H1 (cell line): ENCODE results near the gene FAT2. TPM values are rescaled to one million over a fixed set of nuclear protein-coding genes. Genes with fewer than 3 reads are reported as not detected.

Source experiments
- CTCF ChIA-PET: fragments of 300-600 bp; sonication (Branson Sonifier 250); formaldehyde crosslinking; loops from one replicate; lab custom pipeline; 2021; ENCODE audit not compliant: partially characterized antibody; lab: Charles Lee
- POLR2A ChIA-PET: fragments of 300-600 bp; sonication (Branson Sonifier 250); formaldehyde crosslinking; loops from one replicate; lab custom pipeline; 2021; ENCODE audit warnings: inconsistent platforms; ENCODE audit not compliant: partially characterized antibody; lab: Charles Lee
- DNase-seq, 2 experiments: peaks; one replicate each; pipeline versions ENCODE4 v3.0.0 to v3.0.0-alpha.2; 2010 to 2022; ENCODE audit warnings: low spot score in 2 of 2, low read depth in 1 of 2, mixed read lengths in 1 of 2
- FAIRE-seq: peaks from 2 replicates; lab custom pipeline; 2011; peaks lifted over from hg19 to GRCh38; lab: Jason Lieb, UNC
- H2AFZ ChIP-seq: 2 replicates; pipeline ENCODE4 v1.8.1; 2012; ENCODE audit warnings: low read length, inconsistent platforms
- H2AK5ac ChIP-seq: 2 replicates; pipeline ENCODE4 v1.6.1; 2013; ENCODE audit warnings: low read depth, low read length
- H2BK120ac ChIP-seq: replicated peaks from 2 replicates; pipeline ENCODE3; 2013; ENCODE audit warnings: low read depth, low read length, inconsistent platforms
- H2BK12ac ChIP-seq: 2 replicates; pipeline ENCODE4 v1.6.1; 2013; ENCODE audit warnings: low read depth, low read length
- H2BK15ac ChIP-seq: 2 replicates; pipeline ENCODE4 v1.6.1; 2013; ENCODE audit warnings: low read length
- H2BK20ac ChIP-seq: 2 replicates; pipeline ENCODE4 v1.6.1; 2013; ENCODE audit warnings: low read length
- H2BK5ac ChIP-seq: 2 replicates; pipeline ENCODE4 v1.6.1; 2013; ENCODE audit warnings: low read depth, low read length
- H3K14ac ChIP-seq: 2 replicates; pipeline ENCODE4 v1.6.1; 2013; ENCODE audit warnings: inconsistent platforms; ENCODE audit not compliant: insufficient read length
- H3K18ac ChIP-seq: 2 replicates; pipeline ENCODE4 v1.6.1; 2013; ENCODE audit warnings: low read length; ENCODE audit errors: extremely low read depth
- H3K23ac ChIP-seq: 2 replicates; pipeline ENCODE4 v1.6.1; 2013; ENCODE audit warnings: inconsistent platforms; ENCODE audit not compliant: insufficient read length
- H3K23me2 ChIP-seq: 2 replicates; pipeline ENCODE4 v1.6.1; 2013; ENCODE audit warnings: low read depth, low read length
- H3K27ac ChIP-seq: 2 replicates; pipeline ENCODE4 v1.6.1; 2011; ENCODE audit warnings: low read depth, low read length, inconsistent platforms
- H3K27me3 ChIP-seq, 4 experiments: replicated peaks in 1 of 4; 1 replicate in 1 of 4; 2 replicates in 3 of 4; pipeline versions ENCODE4 v1.6.1 to v1.8.1; 2011 to 2013; ENCODE audit warnings: low read length in 3 of 4, mild to moderate bottlenecking in 3 of 4, inconsistent platforms in 2 of 4, mixed read lengths in 2 of 4, moderate library complexity in 1 of 4; ENCODE audit not compliant: control insufficient read depth in 3 of 4, insufficient read depth in 3 of 4; ENCODE audit errors: extremely low read depth in 1 of 4
- H3K36me3 ChIP-seq, 4 experiments: 2 replicates each; pipeline versions ENCODE4 v1.6.1 to v1.8.1; 2011 to 2013; ENCODE audit warnings: mild to moderate bottlenecking in 4 of 4, low read length in 3 of 4, moderate library complexity in 2 of 4, control low read depth in 1 of 4, inconsistent platforms in 1 of 4; ENCODE audit not compliant: insufficient read depth in 4 of 4, control insufficient read depth in 2 of 4
- H3K4ac ChIP-seq: replicated peaks from 2 replicates; pipeline ENCODE3; 2013; ENCODE audit warnings: low read length, low read depth, mixed read lengths, inconsistent platforms; ENCODE audit not compliant: insufficient read length
- H3K4me1 ChIP-seq, 4 experiments: replicated peaks in 1 of 4; 1 replicate in 1 of 4; 2 replicates in 3 of 4; pipeline versions ENCODE4 v1.6.1 to v1.8.1; 2011 to 2013; ENCODE audit warnings: low read length in 3 of 4, inconsistent platforms in 2 of 4, mixed read lengths in 1 of 4; ENCODE audit not compliant: insufficient read depth in 4 of 4, control insufficient read depth in 3 of 4
- H3K4me2 ChIP-seq, 2 experiments: 2 replicates each; pipeline versions ENCODE4 v1.6.1 to v1.8.1; 2011 to 2013; ENCODE audit warnings: low read depth in 2 of 2, low read length in 2 of 2, control low read depth in 1 of 2, inconsistent platforms in 1 of 2, mild to moderate bottlenecking in 1 of 2; ENCODE audit not compliant: insufficient read depth in 1 of 2
- H3K4me3 ChIP-seq, 4 experiments: fragments of 200-600, 300-600 bp in 1 of 4; sonication (generic), shearing (Covaris generic), sonication (Bioruptor Twin) in 1 of 4; 2 replicates each; pipeline versions ENCODE4 v1.5.1 to v1.8.1; 2011 to 2016; ENCODE audit warnings: low read length in 4 of 4, low read depth in 3 of 4, control low read depth in 2 of 4, inconsistent platforms in 2 of 4, mild to moderate bottlenecking in 2 of 4, mixed read lengths in 1 of 4, moderate library complexity in 1 of 4; ENCODE audit not compliant: insufficient read depth in 2 of 4; ENCODE audit errors: extremely low read depth in 1 of 4
- H3K56ac ChIP-seq: replicated peaks from 2 replicates; pipeline ENCODE3; 2013; ENCODE audit warnings: low read depth, mild to moderate bottlenecking, mixed read lengths, low read length, inconsistent platforms; ENCODE audit not compliant: insufficient read length
- H3K79me1 ChIP-seq: 2 replicates; pipeline ENCODE4 v1.6.1; 2013; ENCODE audit warnings: low read depth, low read length, control low read depth
- H3K79me2 ChIP-seq, 2 experiments: 2 replicates each; pipeline versions ENCODE4 v1.6.1 to v1.8.1; 2012 to 2013; ENCODE audit warnings: low read length in 2 of 2, mild to moderate bottlenecking in 2 of 2, inconsistent platforms in 1 of 2; ENCODE audit not compliant: insufficient read depth in 2 of 2, control insufficient read depth in 1 of 2
- H3K9ac ChIP-seq, 4 experiments: replicated peaks in 1 of 4; 1 replicate in 1 of 4; 2 replicates in 3 of 4; pipeline versions ENCODE4 v1.6.1 to v1.8.1; 2011 to 2013; ENCODE audit warnings: low read depth in 3 of 4, low read length in 3 of 4, control low read depth in 2 of 4, mild to moderate bottlenecking in 2 of 4, moderate library complexity in 2 of 4, inconsistent platforms in 1 of 4; ENCODE audit errors: extremely low read depth in 1 of 4
- H3K9me3 ChIP-seq, 2 experiments: 2 replicates each; pipeline versions ENCODE4 v1.6.1 to v1.8.1; 2012 to 2013; ENCODE audit warnings: mild to moderate bottlenecking in 2 of 2, moderate library complexity in 2 of 2, control low read depth in 1 of 2, inconsistent platforms in 1 of 2, low read depth in 1 of 2, low read length in 1 of 2, mixed read lengths in 1 of 2; ENCODE audit not compliant: insufficient read depth in 2 of 2
- H4K20me1 ChIP-seq, 2 experiments: replicated peaks in 1 of 2; 2 replicates each; pipeline versions ENCODE3 to v1.8.1; 2011 to 2013; ENCODE audit warnings: inconsistent platforms in 2 of 2, low read length in 2 of 2, mild to moderate bottlenecking in 1 of 2; ENCODE audit not compliant: insufficient read depth in 2 of 2, control insufficient read depth in 1 of 2
- H4K5ac ChIP-seq: 2 replicates; pipeline ENCODE4 v1.6.1; 2013; ENCODE audit warnings: low read length, low read depth, mixed read lengths, inconsistent platforms; ENCODE audit not compliant: insufficient read length
- H4K8ac ChIP-seq: 2 replicates; pipeline ENCODE4 v1.8.0; 2013; ENCODE audit warnings: mild to moderate bottlenecking, moderate library complexity, low read length, inconsistent platforms; ENCODE audit not compliant: insufficient read depth; ENCODE audit errors: extremely low read depth
- H4K91ac ChIP-seq: replicated peaks from 2 replicates; pipeline ENCODE3; 2013; ENCODE audit warnings: low read length, mixed read lengths, inconsistent platforms; ENCODE audit not compliant: insufficient read length
- BACH1 ChIP-seq: IDR thresholded peaks from 2 replicates; pipeline ENCODE4 v1.6.1; 2012; ENCODE audit warnings: low read length, improper control_type of control experiment
- CEBPB ChIP-seq: IDR thresholded peaks from 2 replicates; pipeline ENCODE4 v1.6.1; 2012; ENCODE audit warnings: low read depth, low read length
- CHD2 ChIP-seq: IDR thresholded peaks from 2 replicates; pipeline ENCODE4 v1.6.1; 2012; ENCODE audit warnings: low read length, improper control_type of control experiment
- CTBP2 ChIP-seq: IDR thresholded peaks from 2 replicates; pipeline ENCODE4 v1.7.0; 2011; ENCODE audit warnings: borderline replicate concordance, mild to moderate bottlenecking, moderate library complexity, mixed read lengths, low read length; ENCODE audit not compliant: insufficient read depth, insufficient read length
- EGR1 ChIP-seq: IDR thresholded peaks from 2 replicates; pipeline ENCODE4 v1.6.1; 2011; ENCODE audit warnings: low read depth, low read length, borderline replicate concordance
- PHF8 ChIP-seq: fragments of 200-600 bp; sonication (generic); conservative IDR thresholded peaks from 2 replicates; pipeline ENCODE4 v1.7.1; 2012; ENCODE audit warnings: low read depth, mild to moderate bottlenecking, inconsistent platforms, low read length, moderate library complexity
- RAD21 ChIP-seq, 2 experiments: IDR thresholded peaks in 1 of 2; conservative IDR thresholded peaks in 1 of 2; 2 replicates each; pipeline ENCODE4 v1.6.1; 2011; ENCODE audit warnings: low read depth in 2 of 2, low read length in 2 of 2, improper control_type of control experiment in 1 of 2, inconsistent platforms in 1 of 2, mild to moderate bottlenecking in 1 of 2, moderate library complexity in 1 of 2
- SAP30 ChIP-seq: fragments of 300-600 bp; sonication (generic); IDR thresholded peaks from 2 replicates; pipeline ENCODE4 v1.7.1; 2012; ENCODE audit warnings: low read length, moderate library complexity, mild to moderate bottlenecking, inconsistent platforms; ENCODE audit not compliant: insufficient read depth, insufficient replicate concordance
- SP1 ChIP-seq: IDR thresholded peaks from 2 replicates; pipeline ENCODE4 v1.6.1; 2011; ENCODE audit warnings: low read depth, low read length
- SUZ12 ChIP-seq: fragments of 200-600 bp; sonication (generic); IDR thresholded peaks from 2 replicates; pipeline ENCODE4 v1.6.1; 2012; ENCODE audit warnings: mild to moderate bottlenecking, inconsistent platforms, low read length, moderate library complexity, mixed read lengths
- TCF12 ChIP-seq: IDR thresholded peaks from 2 replicates; pipeline ENCODE4 v1.6.1; 2011; ENCODE audit warnings: low read depth, mild to moderate bottlenecking, low read length
- YY1 ChIP-seq: IDR thresholded peaks from 2 replicates; pipeline ENCODE4 v1.6.1; 2011; ENCODE audit warnings: low read depth, mild to moderate bottlenecking, low read length
- ZNF274 ChIP-seq: IDR thresholded peaks from 2 replicates; pipeline ENCODE4 v1.7.0; 2012; ENCODE audit warnings: low read length, borderline replicate concordance; ENCODE audit errors: extremely low read depth
- WGBS, 2 experiments: shearing (Covaris generic) in 1 of 2; methylation state at CpG; one replicate each; pipeline versions ENCODE4 v1.1.6 to v1.1.7; 2013 to 2015; ENCODE audit warnings: low lambda C conversion rate in 2 of 2, mixed read lengths in 2 of 2, inconsistent platforms in 1 of 2, low coverage in 1 of 2, missing lambda C conversion rate in 1 of 2; ENCODE audit not compliant: insufficient replicate concordance in 2 of 2, insufficient coverage in 1 of 2, insufficient read length in 1 of 2; ENCODE audit errors: extremely low coverage in 1 of 2, missing lambda C conversion rate in 1 of 2; 5-methylcytosine and 5-hydroxymethylcytosine counted together
- polyA plus RNA-seq, 7 experiments: library from polyadenylated mRNA; depleted of rRNA in 3 of 7; stranded (reverse) in 5 of 7; unstranded in 2 of 7; fragments of >200 nt in 5 of 7; fragments of 200-250 nt in 2 of 7; gene quantifications; 1 replicate in 5 of 7; 2 replicates in 1 of 7; 4 replicates in 1 of 7; pipeline versions ENCODE4 v1.2.1 to v1.2.3, GENCODE V29; 2011 to 2013; ENCODE audit warnings: missing spikeins in 2 of 7, mixed read lengths in 2 of 7
- total RNA-seq: library from RNA; stranded (reverse); fragmentation: NEBNext Ultra II Directional; extraction: Animal tissue kit (Norgen Biotek cat#: 25700); gene quantifications from 2 replicates; pipeline ENCODE4 v1.2.1, GENCODE V29; 2021

The FAT2 gene
- total and polyA plus RNA-seq, 2 of the 8 experiments (the other 6 are each of a cell fraction or from before 2014, with no cell fraction given), result 0.12 to 0.30 TPM

DNA sequence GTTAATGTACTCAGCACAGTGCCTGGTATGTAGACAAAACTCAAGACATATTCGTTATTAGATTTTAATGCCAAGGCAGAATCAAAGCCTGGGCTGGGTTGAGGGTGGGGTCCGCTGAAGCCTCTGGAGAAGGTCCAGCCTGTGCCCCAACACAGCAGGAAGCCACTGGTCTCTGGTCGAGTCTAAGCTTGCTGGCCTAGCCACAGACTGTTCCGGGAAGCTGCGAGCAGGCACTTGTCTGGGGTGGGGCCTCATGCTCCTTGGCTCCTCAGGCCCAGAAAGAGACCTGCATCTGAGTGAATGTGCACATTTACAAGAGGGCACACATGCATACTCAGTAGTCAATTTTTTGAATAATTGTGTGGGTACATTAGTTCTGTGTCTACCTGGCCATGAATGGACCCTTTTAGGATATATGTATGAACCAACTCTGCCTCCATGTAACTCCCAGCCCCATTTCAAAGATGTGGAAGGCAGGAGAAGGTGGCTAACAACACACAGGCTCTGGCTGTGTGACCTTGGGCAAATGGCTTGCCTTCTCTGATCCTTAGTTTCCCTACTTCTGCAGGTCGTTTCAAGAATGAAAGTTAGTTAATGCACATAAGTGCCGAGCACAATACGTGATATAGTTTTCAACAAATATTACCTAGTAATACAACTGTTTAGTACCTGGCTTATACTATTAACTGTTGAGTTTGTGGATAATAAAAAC is 18.3 kb downstream of the FAT2 start:
- Histone ChIP-seq H2AK5ac (no peak overlapping the region), H4K5ac (no peak overlapping the region), H4K20me1 (no peaks in the 10 kb centered on the region), H2BK20ac (no peak overlapping the region), H3K9ac (no peak overlapping the region), H3K9me3 (no peaks in the 10 kb centered on the region), H3K14ac (no peak overlapping the region), H3K79me2 (no peaks in the 10 kb centered on the region), H3K27ac (no peak overlapping the region), H3K4me2 (no peak overlapping the region), H3K4ac (no peak overlapping the region), H3K4me1 (peaks cover 0 to 15% (median 7%) of the 10 kb centered on the region in 4 experiments; a peak in 4 of 7 replicates), H3K23ac (no peak overlapping the region), H2BK15ac (no peak overlapping the region), H2BK5ac (no peak overlapping the region), H2AFZ (no peak overlapping the region), H3K56ac (no peak overlapping the region), H3K36me3 (no peaks in the 10 kb centered on the region), H3K23me2 (no peaks in the 10 kb centered on the region), H4K91ac (no peak overlapping the region), H3K27me3 (peaks cover 0 to 16% (median 4%) of the 10 kb centered on the region in 4 experiments; a peak in 3 of 7 replicates), H2BK120ac (no peak overlapping the region), H4K8ac (no peak overlapping the region; the same call in 1 of the 2 replicates), H3K18ac (no peak overlapping the region), H2BK12ac (no peak overlapping the region), H3K4me3 (no peak overlapping the region), H3K79me1 (no peaks in the 10 kb centered on the region)
- ChIA-PET POLR2A (no interaction called here), CTCF (interaction anchor here (0.7 to 3.9 kb wide), 7 partner anchors 11 to 79 kb away, joined by 3 to 22 read pairs (median 3); no protein-coding TSS in a partner anchor)
- no peak for DNase-seq
- 91% methylated on average over 8 of the region's 8 CpGs; no CpG with 5 or more reads in 1 of the 2 experiments for whole genome bisulfite sequencing, 2 experiments
- FAIRE-seq, result no peak
- no peak for TF ChIP-seq EGR1
- no peak for TF ChIP-seq SUZ12
- TF ChIP-seq TCF12, result no peak
- no peak for TF ChIP-seq CTBP2
- TF ChIP-seq BACH1, result no peak
- TF ChIP-seq YY1, result no peak
- TF ChIP-seq SP1, result no peak
- no peak for TF ChIP-seq SAP30
- TF ChIP-seq PHF8, result no peak
- no peak for TF ChIP-seq CHD2
- no peak for TF ChIP-seq CEBPB
- no peak for TF ChIP-seq ZNF274
- TF ChIP-seq RAD21 (IDR thresholded peaks at IDR 0.05 in 1 of 2, conservative IDR thresholded peaks at IDR 0.05 in 1 of 2; ENCODE audit: low read depth in 2 of 2, low read length in 2 of 2), result no peak
